Calu3 (cell line): Measurements from ENCODE around the gene TMEM209. TPM values are rescaled to one million over a fixed set of nuclear protein-coding genes. Genes with fewer than 3 reads are reported as not detected.
"Not testable (repeated sequence)": the region's sequence is repeated elsewhere in the genome, so short reads cannot be mapped to it uniquely, and the experiment has no call there.

ENCODE experiments used
- BruUV-seq: library from RNA; stranded (reverse); fragments of 400-500 nt; replicated peaks from 2 replicates; lab custom pipeline; 2021; lab: Mats Ljungman, UMichigan
- CTCF ChIA-PET: fragments of 300-600 bp; sonication (Branson Sonifier 250); formaldehyde crosslinking; loops from one replicate; lab custom pipeline; 2022; ENCODE audit warnings: antibody characterized with exemption; lab: Charles Lee
- DNase-seq: peaks from one replicate; pipeline ENCODE4 v3.0.0; 2022
- H3K27ac Mint-ChIP-seq: one replicate; pipeline ENCODE4 v1.8.0; 2022; ENCODE audit warnings: mixed read lengths; ENCODE audit not compliant: unreplicated experiment
- H3K27me3 Mint-ChIP-seq: one replicate; pipeline ENCODE4 v1.8.0; 2022; ENCODE audit warnings: mixed read lengths; ENCODE audit not compliant: unreplicated experiment
- H3K36me3 Mint-ChIP-seq: one replicate; pipeline ENCODE4 v1.8.0; 2022; ENCODE audit warnings: mild to moderate bottlenecking, moderate library complexity, mixed read lengths; ENCODE audit not compliant: insufficient read depth, unreplicated experiment
- H3K4me1 Mint-ChIP-seq: one replicate; pipeline ENCODE4 v1.8.0; 2022; ENCODE audit warnings: mild to moderate bottlenecking, low read depth, mixed read lengths; ENCODE audit not compliant: unreplicated experiment
- H3K4me3 Mint-ChIP-seq: one replicate; pipeline ENCODE4 v1.8.0; 2022; ENCODE audit warnings: mild to moderate bottlenecking, low read depth, moderate library complexity, mixed read lengths; ENCODE audit not compliant: unreplicated experiment
- H3K9me3 Mint-ChIP-seq: one replicate; pipeline ENCODE4 v1.8.0; 2022; ENCODE audit warnings: low read depth, mixed read lengths; ENCODE audit not compliant: unreplicated experiment
- intact Hi-C: fragments of 100-400 bp; cut with micrococcal nuclease; formaldehyde crosslinking; loops from one replicate; pipeline ENCODE4 v1.10.0; 2022; ENCODE audit not compliant: unreplicated experiment
- total RNA-seq: library from RNA; stranded (reverse); gene quantifications from 2 replicates; pipeline ENCODE4 v1.2.3, GENCODE V29; 2022
- TF ChIP-seq, protein P1 (sequence below): fragments of 200-600 bp; IDR thresholded peaks from one replicate; pipeline ENCODE4 v1.8.0; 2022; ENCODE audit warnings: antibody characterized with exemption; ENCODE audit not compliant: unreplicated experiment

TMEM209 gene
- total RNA-seq, 1 experiment from 2014 or later = 26.6 TPM

DNA sequence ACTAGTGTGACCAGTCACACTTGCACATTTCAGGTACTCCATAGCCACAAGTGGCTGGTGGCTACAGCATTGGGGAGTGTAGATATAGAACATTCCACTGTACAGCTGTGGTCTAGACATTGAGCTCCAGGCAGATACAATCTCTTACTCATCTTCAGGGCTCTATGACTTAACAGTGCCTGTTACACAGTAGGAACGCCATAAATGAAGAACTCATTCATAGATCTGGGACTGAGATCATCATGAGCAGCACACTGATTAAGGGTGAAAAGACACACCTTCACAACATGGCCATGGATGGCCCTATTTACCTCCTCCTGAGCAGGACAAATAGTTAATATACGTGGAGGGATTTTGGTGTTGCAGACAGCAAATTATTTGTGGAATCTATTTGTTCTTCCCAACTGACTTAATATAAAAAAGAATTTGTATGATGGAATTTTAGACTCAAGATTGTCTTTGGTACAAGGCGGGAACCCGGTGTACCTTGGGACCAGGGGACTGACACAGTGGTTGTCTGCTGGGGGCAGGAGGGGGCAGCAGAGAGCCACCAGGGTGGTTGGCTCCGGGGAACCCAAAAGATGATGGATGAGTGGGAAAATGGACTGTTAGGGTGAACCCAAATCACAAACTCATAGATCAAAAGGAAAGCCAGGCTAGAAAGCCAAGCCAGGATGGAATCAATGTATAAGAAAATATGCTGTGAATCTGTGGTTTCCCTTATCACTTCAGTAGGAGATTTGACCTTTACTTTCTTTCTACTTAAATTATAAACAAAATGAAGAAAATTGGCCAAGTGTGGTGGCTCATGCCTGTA, 37.2 kb upstream of the TMEM209 start:
- Mint-ChIP-seq H3K4me1 (no peaks in the 10 kb centered on the region), H3K4me3 (no peak overlapping the region), H3K27ac (no peak overlapping the region), H3K27me3 (peaks cover 22% of the 10 kb centered on the region), H3K36me3 (no peaks in the 10 kb centered on the region), H3K9me3 (peaks cover 2% of the 10 kb centered on the region)
- DNase-seq = peak; percentile 77
- TF ChIP-seq, protein P1, sequence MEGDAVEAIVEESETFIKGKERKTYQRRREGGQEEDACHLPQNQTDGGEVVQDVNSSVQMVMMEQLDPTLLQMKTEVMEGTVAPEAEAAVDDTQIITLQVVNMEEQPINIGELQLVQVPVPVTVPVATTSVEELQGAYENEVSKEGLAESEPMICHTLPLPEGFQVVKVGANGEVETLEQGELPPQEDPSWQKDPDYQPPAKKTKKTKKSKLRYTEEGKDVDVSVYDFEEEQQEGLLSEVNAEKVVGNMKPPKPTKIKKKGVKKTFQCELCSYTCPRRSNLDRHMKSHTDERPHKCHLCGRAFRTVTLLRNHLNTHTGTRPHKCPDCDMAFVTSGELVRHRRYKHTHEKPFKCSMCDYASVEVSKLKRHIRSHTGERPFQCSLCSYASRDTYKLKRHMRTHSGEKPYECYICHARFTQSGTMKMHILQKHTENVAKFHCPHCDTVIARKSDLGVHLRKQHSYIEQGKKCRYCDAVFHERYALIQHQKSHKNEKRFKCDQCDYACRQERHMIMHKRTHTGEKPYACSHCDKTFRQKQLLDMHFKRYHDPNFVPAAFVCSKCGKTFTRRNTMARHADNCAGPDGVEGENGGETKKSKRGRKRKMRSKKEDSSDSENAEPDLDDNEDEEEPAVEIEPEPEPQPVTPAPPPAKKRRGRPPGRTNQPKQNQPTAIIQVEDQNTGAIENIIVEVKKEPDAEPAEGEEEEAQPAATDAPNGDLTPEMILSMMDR = peak; percentile 95
- BruUV-seq = no TSS peak
- intact Hi-C loops = loop anchor here (1.0 to 5.0 kb wide), 4 partner anchors 245 to 590 kb away; no protein-coding TSS in a partner anchor
- CTCF ChIA-PET = interaction anchor here (1.4 to 1.5 kb wide), 2 partner anchors 170 to 516 kb away, joined by 3 to 4 read pairs; no protein-coding TSS in a partner anchor

- CTCF ChIA-PET = no interaction called here
- DNase-seq = no peak
- intact Hi-C loops = loop anchor here (5.0 kb wide), 2 partner anchors 247 to 457 kb away; no protein-coding TSS in a partner anchor
- H3K36me3 Mint-ChIP-seq = no peaks in the 10 kb centered on the region
- H3K27ac Mint-ChIP-seq = no peak overlapping the region
- no peaks in the 10 kb centered on the region for H3K9me3 Mint-ChIP-seq
- no peaks in the 10 kb centered on the region for H3K4me1 Mint-ChIP-seq
- no peak overlapping the region for H3K4me3 Mint-ChIP-seq
- BruUV-seq = no TSS peak
- H3K27me3 Mint-ChIP-seq = peaks cover 18% of the 10 kb centered on the region
- TF ChIP-seq, protein P1 = no peak
Observed at GRCh38 chr7:130240240-130240639, 35.0 kb upstream of the TMEM209 start.

- H3K27me3 Mint-ChIP-seq, H3K36me3 Mint-ChIP-seq, BruUV-seq, DNase-seq, H3K9me3 Mint-ChIP-seq, H3K27ac Mint-ChIP-seq, H3K4me1 Mint-ChIP-seq, CTCF ChIA-PET, intact Hi-C loops, H3K4me3 Mint-ChIP-seq: not testable (repeated sequence)
Observed at GRCh38 chr7:130236361-130236760, 31.2 kb upstream of the TMEM209 start.

- H3K27ac Mint-ChIP-seq = no peak overlapping the region
- CTCF ChIA-PET = no interaction called here
- no TSS peak for BruUV-seq
Observed at GRCh38 chr7:130234078-130234477, 28.9 kb upstream of the TMEM209 start.

More at GRCh38 chr7:130234078-130234477, 28.9 kb upstream of the TMEM209 start:
- H3K9me3 Mint-ChIP-seq = no peaks in the 10 kb centered on the region
- TF ChIP-seq, protein P1 = no peak
- no peak for DNase-seq
- H3K4me3 Mint-ChIP-seq = no peak overlapping the region
- no peaks in the 10 kb centered on the region for H3K36me3 Mint-ChIP-seq
- intact Hi-C loops = no loop called here
- H3K27me3 Mint-ChIP-seq = peaks cover 10% of the 10 kb centered on the region
- no peaks in the 10 kb centered on the region for H3K4me1 Mint-ChIP-seq
